CD14-positive monocyte (primary cell): ENCODE measurements around the gene PITPNM2. TPM values are rescaled to one million over a fixed set of nuclear protein-coding genes. Genes with fewer than 3 reads are reported as not detected.

Source experiments
- DNase-seq, 3 donors: peaks; one replicate each; pipeline ENCODE4 v3.0.0-alpha.2; 2011 to 2022
- H2AFZ ChIP-seq: 2 replicates; pipeline ENCODE4 v1.6.0; 2012; ENCODE audit warnings: mild to moderate bottlenecking, low read depth, low read length, inconsistent platforms; ENCODE audit not compliant: insufficient read depth, poor library complexity, severe bottlenecking
- H3K27ac ChIP-seq, 2 donors: 1 replicate in 1 of 2; 2 replicates in 1 of 2; pipeline ENCODE4 v1.5.1; 2012 to 2013; ENCODE audit warnings: low read length in 2 of 2, control low read depth in 1 of 2, inconsistent platforms in 1 of 2, low read depth in 1 of 2, mild to moderate bottlenecking in 1 of 2
- H3K27me3 ChIP-seq, 2 donors: one replicate each; pipeline versions ENCODE4 v1.6.0 to v1.6.1; 2011 to 2013; ENCODE audit warnings: low read length in 2 of 2; ENCODE audit not compliant: control insufficient read depth in 2 of 2, insufficient read depth in 2 of 2
- H3K36me3 ChIP-seq, 2 donors: replicated peaks in 1 of 2; 1 replicate in 1 of 2; 2 replicates in 1 of 2; pipeline versions ENCODE4 v1.5.1 to v1.6.1; 2012 to 2013; ENCODE audit warnings: low read length in 2 of 2, control low read depth in 1 of 2, inconsistent platforms in 1 of 2, mild to moderate bottlenecking in 1 of 2; ENCODE audit not compliant: insufficient read depth in 2 of 2, control insufficient read depth in 1 of 2
- H3K4me1 ChIP-seq, 2 donors: 1 replicate in 1 of 2; 2 replicates in 1 of 2; pipeline versions ENCODE4 v1.5.1 to v1.6.1; 2012 to 2013; ENCODE audit warnings: low read length in 2 of 2, control low read depth in 1 of 2, inconsistent platforms in 1 of 2, mild to moderate bottlenecking in 1 of 2, moderate library complexity in 1 of 2; ENCODE audit not compliant: insufficient read depth in 2 of 2, control insufficient read depth in 1 of 2
- H3K4me2 ChIP-seq: replicated peaks from 2 replicates; pipeline ENCODE3; 2012; ENCODE audit warnings: low read length, moderate library complexity, mild to moderate bottlenecking; ENCODE audit not compliant: poor library complexity, severe bottlenecking; ENCODE audit errors: extremely low read depth
- H3K4me3 ChIP-seq, 3 experiments: fragments of 200-600 bp in 1 of 3; sonication (generic) in 1 of 3; replicated peaks in 1 of 3; 1 replicate in 2 of 3; 2 replicates in 1 of 3; pipeline ENCODE4 v1.5.1; 2011 to 2013; ENCODE audit warnings: low read length in 3 of 3, mild to moderate bottlenecking in 3 of 3, control low read depth in 2 of 3, low read depth in 2 of 3, inconsistent platforms in 1 of 3, moderate library complexity in 1 of 3
- H3K79me2 ChIP-seq: 2 replicates; pipeline ENCODE4 v1.6.0; 2012; ENCODE audit warnings: mild to moderate bottlenecking, control low read depth, inconsistent platforms, low read length, moderate library complexity; ENCODE audit not compliant: insufficient read depth
- H3K9ac ChIP-seq: 2 replicates; pipeline ENCODE4 v1.6.0; 2017; ENCODE audit warnings: low read length, mild to moderate bottlenecking; ENCODE audit not compliant: insufficient read depth, poor library complexity, severe bottlenecking
- H3K9me3 ChIP-seq, 2 donors: replicated peaks in 1 of 2; 1 replicate in 1 of 2; 2 replicates in 1 of 2; pipeline versions ENCODE4 v1.5.1 to v1.6.1; 2012 to 2013; ENCODE audit warnings: low read length in 2 of 2, control low read depth in 1 of 2; ENCODE audit not compliant: control insufficient read depth in 1 of 2, insufficient read depth in 1 of 2
- H4K20me1 ChIP-seq: 2 replicates; pipeline ENCODE4 v1.6.0; 2012; ENCODE audit warnings: mild to moderate bottlenecking, low read length, control low read depth, moderate library complexity; ENCODE audit not compliant: insufficient read depth
- H3K27ac Mint-ChIP-seq, 7 donors: one replicate each; pipeline ENCODE4 v1.8.0; 2020; ENCODE audit warnings: mild to moderate bottlenecking in 7 of 7, mixed read lengths in 7 of 7, moderate library complexity in 6 of 7, inconsistent platforms in 2 of 7
- H3K27me3 Mint-ChIP-seq, 3 donors: one replicate each; pipeline ENCODE4 v1.8.0; 2021 to 2022; ENCODE audit warnings: low read depth in 3 of 3, mild to moderate bottlenecking in 3 of 3, mixed read lengths in 3 of 3, moderate library complexity in 3 of 3, inconsistent platforms in 1 of 3
- H3K36me3 Mint-ChIP-seq, 2 donors: one replicate each; pipeline ENCODE4 v1.8.0; 2020; ENCODE audit warnings: mixed read lengths in 2 of 2, inconsistent platforms in 1 of 2, mild to moderate bottlenecking in 1 of 2
- H3K4me1 Mint-ChIP-seq: one replicate; pipeline ENCODE4 v1.8.0; 2020; ENCODE audit warnings: mild to moderate bottlenecking, mixed read lengths
- H3K4me3 Mint-ChIP-seq, 2 donors: one replicate each; pipeline ENCODE4 v1.8.0; 2020; ENCODE audit warnings: mild to moderate bottlenecking in 2 of 2, mixed read lengths in 2 of 2, moderate library complexity in 1 of 2
- H3K9me3 Mint-ChIP-seq, 7 donors: one replicate each; pipeline ENCODE4 v1.8.0; 2020 to 2022; ENCODE audit warnings: mixed read lengths in 7 of 7, mild to moderate bottlenecking in 6 of 7, moderate library complexity in 6 of 7, inconsistent platforms in 2 of 7
- WGBS: methylation state at CpG from one replicate; pipeline ENCODE4 v1.1.5; 2013; ENCODE audit warnings: missing lambda C conversion rate; ENCODE audit not compliant: insufficient coverage; 5-methylcytosine and 5-hydroxymethylcytosine counted together
- intact Hi-C, 2 donors: fragments of 100-400 bp; cut with micrococcal nuclease; formaldehyde crosslinking; loops; one replicate each; pipeline versions ENCODE4 v1.15.0 to v1.15.1; 2023
- polyA plus RNA-seq, 3 donors: library from polyadenylated mRNA; depleted of rRNA in 1 of 3; unstranded in 2 of 3; stranded (reverse) in 1 of 3; fragments of 300-500 nt in 2 of 3; fragments of >200 nt in 1 of 3; fragmentation: Illumina TruSeq in 2 of 3; gene quantifications; 1 replicate in 2 of 3; 2 replicates in 1 of 3; pipeline ENCODE4 v1.2.3, GENCODE V29; 2012 to 2021
- TF ChIP-seq, protein P1 (sequence below): fragments of 200-600 bp; IDR thresholded peaks from one replicate; pipeline ENCODE4 v1.8.0; 2022; ENCODE audit warnings: antibody characterized with exemption, mild to moderate bottlenecking

Gene PITPNM2
- polyA plus RNA-seq, 3 donors = 0.08 to 0.67 TPM; not detected in 1

DNA sequence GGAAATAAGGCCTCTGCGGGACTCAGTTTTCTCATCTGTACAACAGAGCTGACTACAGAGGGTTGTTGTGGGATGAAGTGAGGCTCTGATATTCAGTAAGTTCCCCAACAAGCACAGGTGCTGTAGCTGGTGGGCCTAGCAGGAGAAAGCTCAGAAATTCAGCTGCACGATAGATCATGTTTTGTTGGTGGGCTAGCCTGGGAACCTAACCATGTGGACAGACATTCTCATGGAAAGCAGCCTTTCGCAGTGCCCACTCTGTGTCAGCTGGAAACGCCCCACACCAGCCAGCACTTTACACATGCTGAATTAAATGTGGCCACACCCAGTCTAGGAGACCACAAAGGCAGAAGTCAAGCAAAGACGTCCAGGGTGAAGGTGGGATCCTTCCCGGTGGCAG, 16.1 kb downstream of the PITPNM2 start:
- intact Hi-C loops = no loop called here
- Histone ChIP-seq H3K4me3 (no peak overlapping the region), H3K27me3 (no peaks in the 10 kb centered on the region), H3K27ac (no peak overlapping the region), H3K9me3 (no peaks in the 10 kb centered on the region), H4K20me1 (no peaks in the 10 kb centered on the region), H3K36me3 (no peaks in the 10 kb centered on the region), H3K79me2 (no peaks in the 10 kb centered on the region), H3K4me1 (peaks cover 0 to 5% of the 10 kb centered on the region in 2 donors), H3K9ac (no peak overlapping the region), H2AFZ (no peak overlapping the region), H3K4me2 (no peak overlapping the region)
- DNase-seq = no peak
- H3K27me3 Mint-ChIP-seq = peaks cover 0 to 2% (median 0%) of the 10 kb centered on the region in 3 donors
- no peak overlapping the region for H3K4me3 Mint-ChIP-seq
- TF ChIP-seq, protein P1, sequence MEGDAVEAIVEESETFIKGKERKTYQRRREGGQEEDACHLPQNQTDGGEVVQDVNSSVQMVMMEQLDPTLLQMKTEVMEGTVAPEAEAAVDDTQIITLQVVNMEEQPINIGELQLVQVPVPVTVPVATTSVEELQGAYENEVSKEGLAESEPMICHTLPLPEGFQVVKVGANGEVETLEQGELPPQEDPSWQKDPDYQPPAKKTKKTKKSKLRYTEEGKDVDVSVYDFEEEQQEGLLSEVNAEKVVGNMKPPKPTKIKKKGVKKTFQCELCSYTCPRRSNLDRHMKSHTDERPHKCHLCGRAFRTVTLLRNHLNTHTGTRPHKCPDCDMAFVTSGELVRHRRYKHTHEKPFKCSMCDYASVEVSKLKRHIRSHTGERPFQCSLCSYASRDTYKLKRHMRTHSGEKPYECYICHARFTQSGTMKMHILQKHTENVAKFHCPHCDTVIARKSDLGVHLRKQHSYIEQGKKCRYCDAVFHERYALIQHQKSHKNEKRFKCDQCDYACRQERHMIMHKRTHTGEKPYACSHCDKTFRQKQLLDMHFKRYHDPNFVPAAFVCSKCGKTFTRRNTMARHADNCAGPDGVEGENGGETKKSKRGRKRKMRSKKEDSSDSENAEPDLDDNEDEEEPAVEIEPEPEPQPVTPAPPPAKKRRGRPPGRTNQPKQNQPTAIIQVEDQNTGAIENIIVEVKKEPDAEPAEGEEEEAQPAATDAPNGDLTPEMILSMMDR = no peak
- peaks cover 0 to 2% of the 10 kb centered on the region in 2 donors for H3K36me3 Mint-ChIP-seq
- peak overlapping the region in 1 of 7 donors; percentile 21 for H3K27ac Mint-ChIP-seq
- 44% methylated on average over 2 of the region's 6 CpGs for WGBS
- H3K4me1 Mint-ChIP-seq = peaks cover 6% of the 10 kb centered on the region
- peaks cover 0 to 1% (median 0%) of the 10 kb centered on the region in 7 donors for H3K9me3 Mint-ChIP-seq

DNA sequence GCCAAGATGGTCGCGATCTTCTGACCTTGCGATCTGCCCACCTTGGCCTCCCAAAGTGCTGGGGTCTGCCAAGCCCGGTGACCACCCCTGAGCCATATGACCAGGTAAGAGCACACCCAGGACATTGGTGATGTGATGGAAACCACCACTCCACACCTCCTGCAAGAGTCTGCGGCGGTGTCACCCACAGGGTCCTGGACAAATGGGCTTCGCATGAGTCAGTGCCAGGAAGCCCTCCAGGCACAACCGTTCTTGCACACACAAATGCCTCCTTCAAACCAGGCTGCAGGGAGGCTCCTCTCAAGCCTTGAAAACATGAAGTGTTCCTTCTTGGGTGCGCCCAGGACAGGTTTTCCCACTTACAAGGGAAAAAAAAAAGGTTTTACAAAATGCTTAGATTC, 16.6 kb downstream of the PITPNM2 start:
- intact Hi-C loops = no loop called here
- Histone ChIP-seq H3K27ac (no peak overlapping the region), H3K9ac (no peak overlapping the region), H4K20me1 (no peaks in the 10 kb centered on the region), H2AFZ (no peak overlapping the region), H3K9me3 (no peaks in the 10 kb centered on the region), H3K27me3 (no peaks in the 10 kb centered on the region), H3K4me3 (no peak overlapping the region), H3K4me1 (peaks cover 0 to 5% of the 10 kb centered on the region in 2 donors), H3K79me2 (no peaks in the 10 kb centered on the region), H3K36me3 (no peaks in the 10 kb centered on the region), H3K4me2 (no peak overlapping the region)
- Mint-ChIP-seq H3K36me3 (peaks cover 0 to 2% of the 10 kb centered on the region in 2 donors), H3K27ac (no peak overlapping the region), H3K27me3 (peaks cover 0 to 2% (median 0%) of the 10 kb centered on the region in 3 donors), H3K4me1 (peaks cover 6% of the 10 kb centered on the region), H3K9me3 (peaks cover 0 to 1% (median 0%) of the 10 kb centered on the region in 7 donors), H3K4me3 (no peak overlapping the region)
- DNase-seq = no peak
- TF ChIP-seq, protein P1 = no peak
- 98% methylated on average over 6 of the region's 9 CpGs for WGBS
